IPS DF 6.9 (cell line): ENCODE data around the gene PUM2.
A peak's percentile ranks its signal among the peaks of the same experiment; 100 is the strongest.

Experiments used
- DNase-seq: peaks from one replicate; pipeline ENCODE4 v3.0.0-alpha.2; 2013; ENCODE audit warnings: low read depth, low spot score
- H3K27ac ChIP-seq: one replicate; pipeline ENCODE4 v1.5.1; 2013; ENCODE audit warnings: low read length, control low read depth
- H3K27me3 ChIP-seq: 2 replicates; pipeline ENCODE4 v1.6.1; 2013; ENCODE audit warnings: mild to moderate bottlenecking, low read length; ENCODE audit not compliant: control insufficient read depth, insufficient read depth
- H3K36me3 ChIP-seq: 2 replicates; pipeline ENCODE4 v1.6.1; 2013; ENCODE audit warnings: low read length; ENCODE audit not compliant: control insufficient read depth, insufficient read depth
- H3K4me1 ChIP-seq: 2 replicates; pipeline ENCODE4 v1.6.1; 2013; ENCODE audit warnings: low read length; ENCODE audit not compliant: control insufficient read depth, insufficient read depth
- H3K4me3 ChIP-seq: 2 replicates; pipeline ENCODE4 v1.5.1; 2013; ENCODE audit warnings: mild to moderate bottlenecking, low read length
- H3K9me3 ChIP-seq: 2 replicates; pipeline ENCODE4 v1.6.1; 2013; ENCODE audit warnings: low read length, inconsistent platforms; ENCODE audit not compliant: control insufficient read depth, insufficient read depth
- WGBS: extraction: QIAGEN DNeasy Blood & Tissue Kit; methylation state at CpG from one replicate; pipeline ENCODE4 v1.1.7; 2013; ENCODE audit warnings: mixed read lengths, missing lambda C conversion rate; ENCODE audit not compliant: insufficient read length, insufficient coverage; 5-methylcytosine and 5-hydroxymethylcytosine counted together

The PUM2 gene

DNA sequence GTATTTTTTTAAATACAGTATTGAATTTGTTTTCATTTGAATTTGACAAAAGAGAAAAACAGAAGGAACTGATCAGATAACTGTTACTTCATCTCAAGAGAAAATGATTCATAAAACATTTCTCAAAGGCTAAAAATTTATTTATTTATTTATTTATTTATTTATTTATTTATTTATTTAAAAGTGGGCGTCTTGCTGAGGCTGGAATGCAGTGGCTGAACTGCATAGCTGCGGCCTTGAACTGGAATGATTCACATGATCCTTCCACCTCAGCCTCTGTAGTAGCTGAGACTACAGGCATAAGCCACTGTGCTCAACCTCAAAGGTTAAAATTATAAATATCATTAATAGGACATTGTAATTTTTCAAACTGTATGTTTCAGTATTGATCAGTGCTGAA lies 4.5 kb upstream of the PUM2 start:
- no peak for DNase-seq
- Histone ChIP-seq H3K27me3 (no peaks in the 10 kb centered on the region), H3K27ac (no peak overlapping the region), H3K9me3 (no peaks in the 10 kb centered on the region), H3K4me1 (no peaks in the 10 kb centered on the region; the same call in 1 of the 2 replicates), H3K36me3 (no peaks in the 10 kb centered on the region), H3K4me3 (no peak overlapping the region)
- WGBS, result no CpG with 5 or more reads among the region's 2 CpGs

DNA sequence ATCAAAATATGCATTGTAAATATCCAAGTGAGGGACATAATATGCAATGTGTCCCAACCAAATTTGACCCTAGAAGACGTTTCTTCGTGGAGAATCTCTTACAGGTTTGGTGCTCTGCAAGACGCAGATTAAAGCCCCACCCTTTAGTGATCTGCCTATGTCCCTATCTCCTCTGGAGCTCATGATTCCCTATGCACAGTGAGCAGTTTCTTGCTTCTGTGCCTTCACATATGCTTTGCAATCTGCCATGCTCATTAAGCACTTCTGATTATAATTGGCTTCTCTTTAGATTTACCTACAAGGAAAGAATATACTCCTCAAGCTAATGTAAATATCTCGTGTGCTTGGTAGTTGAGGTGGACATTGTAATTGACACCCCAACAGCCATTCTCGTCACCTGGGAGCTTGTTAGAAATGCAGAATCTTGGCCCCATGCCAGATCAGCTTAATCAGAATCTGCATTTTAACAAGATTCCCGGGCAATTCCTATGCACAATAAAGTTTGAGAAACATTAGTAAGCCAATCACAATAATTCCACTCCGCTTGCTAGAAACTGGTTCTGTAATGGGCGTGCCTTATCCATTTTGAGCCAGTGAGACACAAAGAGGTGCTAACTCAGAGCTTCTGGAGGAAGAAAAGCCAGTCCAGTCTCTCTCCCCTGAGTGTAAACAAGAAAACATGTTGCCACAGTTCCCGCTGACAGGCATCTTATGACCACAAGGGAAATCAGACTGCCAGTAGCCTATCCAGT lies 2.8 kb upstream of the PUM2 start:
- WGBS, result no CpG with 5 or more reads among the region's 9 CpGs
- no peaks in the 10 kb centered on the region for H3K27me3 ChIP-seq
- no peaks in the 10 kb centered on the region for H3K36me3 ChIP-seq
- no peaks in the 10 kb centered on the region; the same call in 1 of the 2 replicates for H3K4me1 ChIP-seq
- DNase-seq, result no peak
- H3K4me3 ChIP-seq, result no peak overlapping the region
- H3K9me3 ChIP-seq, result no peaks in the 10 kb centered on the region
- no peak overlapping the region for H3K27ac ChIP-seq

DNA sequence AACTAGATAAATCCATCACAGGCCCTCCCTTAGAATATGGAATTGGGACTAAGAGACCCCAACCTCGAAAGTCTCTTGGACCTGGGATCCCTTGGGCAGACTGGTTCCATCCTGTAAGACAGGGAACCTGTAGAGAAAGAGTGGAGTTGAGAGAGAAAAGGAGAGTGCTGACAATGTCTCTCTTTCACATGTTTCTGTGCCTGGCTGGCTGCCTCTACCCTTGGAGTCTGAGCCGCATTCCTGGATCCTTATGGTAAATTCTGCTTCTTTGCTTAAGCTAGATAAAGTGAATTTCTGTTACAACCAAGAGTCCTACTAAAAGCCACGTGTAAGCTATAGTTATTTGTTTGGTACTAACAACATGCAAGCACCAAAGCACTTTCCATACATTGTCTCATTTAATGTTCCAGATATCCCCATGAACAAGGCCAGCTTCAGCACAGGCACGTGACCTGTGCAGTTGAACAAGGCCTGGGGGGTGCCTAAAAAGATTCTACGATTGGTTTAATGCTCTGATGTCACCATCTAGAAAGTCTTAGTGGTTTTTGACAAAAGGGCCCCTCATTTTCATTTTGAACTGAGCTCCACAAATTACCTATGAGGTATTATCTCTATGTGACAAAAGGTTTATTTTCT lies 2.1 kb upstream of the PUM2 start:
- WGBS, result no CpG with 5 or more reads among the region's 5 CpGs
- H3K36me3 ChIP-seq, result no peaks in the 10 kb centered on the region
- H3K9me3 ChIP-seq, result no peaks in the 10 kb centered on the region
- no peak overlapping the region for H3K27ac ChIP-seq
- DNase-seq, result no peak
- no peaks in the 10 kb centered on the region for H3K27me3 ChIP-seq
- H3K4me1 ChIP-seq, result peaks cover under 1% of the 10 kb centered on the region; the same call in 1 of the 2 replicates
- no peak overlapping the region for H3K4me3 ChIP-seq

GRCh38 chr2:20352230-20352578 lies 1.6 kb upstream of the PUM2 start:
- no peak for DNase-seq
- Histone ChIP-seq H3K4me1 (peaks cover 2% of the 10 kb centered on the region; the same call in 1 of the 2 replicates), H3K27ac (no peak overlapping the region), H3K36me3 (no peaks in the 10 kb centered on the region), H3K4me3 (no peak overlapping the region), H3K27me3 (no peaks in the 10 kb centered on the region), H3K9me3 (no peaks in the 10 kb centered on the region)
- no CpG with 5 or more reads among the region's 4 CpGs for WGBS

GRCh38 chr2:20351555-20352229 lies 1.0 kb upstream of the PUM2 start:
- WGBS, result 100% methylated on average over 1 of the region's 13 CpGs
- H3K9me3 ChIP-seq, result no peaks in the 10 kb centered on the region
- H3K4me3 ChIP-seq, result peak overlapping the region; percentile 40; the same call in 1 of the 2 replicates
- no peaks in the 10 kb centered on the region for H3K27me3 ChIP-seq
- no peaks in the 10 kb centered on the region for H3K36me3 ChIP-seq
- H3K4me1 ChIP-seq, result peaks cover 2% of the 10 kb centered on the region; the same call in 1 of the 2 replicates
- H3K27ac ChIP-seq, result no peak overlapping the region
- no peak for DNase-seq

- no peak overlapping the region for H3K27ac ChIP-seq
- H3K9me3 ChIP-seq, result no peaks in the 10 kb centered on the region
- no peak for DNase-seq
- H3K4me3 ChIP-seq, result peak overlapping the region; percentile 95
- H3K4me1 ChIP-seq, result peaks cover 2% of the 10 kb centered on the region; the same call in 1 of the 2 replicates
- no peaks in the 10 kb centered on the region for H3K36me3 ChIP-seq
- WGBS, result no CpG with 5 or more reads among the region's 67 CpGs
- H3K27me3 ChIP-seq, result no peaks in the 10 kb centered on the region
These were observed 467 bp downstream of the PUM2 start for GRCh38 chr2:20350041-20350712.

- DNase-seq, result no peak
- Histone ChIP-seq H3K27ac (no peak overlapping the region), H3K4me1 (peaks cover 2% of the 10 kb centered on the region; the same call in 1 of the 2 replicates), H3K27me3 (no peaks in the 10 kb centered on the region), H3K4me3 (peak overlapping the region; percentile 95; the same call in 1 of the 2 replicates), H3K36me3 (no peaks in the 10 kb centered on the region), H3K9me3 (no peaks in the 10 kb centered on the region)
- WGBS, result no CpG with 5 or more reads among the region's 5 CpGs
These were observed 1.1 kb downstream of the PUM2 start for GRCh38 chr2:20349513-20349921.

- Histone ChIP-seq H3K4me3 (no peak overlapping the region), H3K4me1 (peaks cover 2% of the 10 kb centered on the region; the same call in 1 of the 2 replicates), H3K27me3 (no peaks in the 10 kb centered on the region), H3K27ac (no peak overlapping the region), H3K9me3 (no peaks in the 10 kb centered on the region), H3K36me3 (no peaks in the 10 kb centered on the region)
- no CpG with 5 or more reads among the region's 17 CpGs for WGBS
- no peak for DNase-seq
These were observed 2.1 kb downstream of the PUM2 start for GRCh38 chr2:20348542-20348941.

DNA sequence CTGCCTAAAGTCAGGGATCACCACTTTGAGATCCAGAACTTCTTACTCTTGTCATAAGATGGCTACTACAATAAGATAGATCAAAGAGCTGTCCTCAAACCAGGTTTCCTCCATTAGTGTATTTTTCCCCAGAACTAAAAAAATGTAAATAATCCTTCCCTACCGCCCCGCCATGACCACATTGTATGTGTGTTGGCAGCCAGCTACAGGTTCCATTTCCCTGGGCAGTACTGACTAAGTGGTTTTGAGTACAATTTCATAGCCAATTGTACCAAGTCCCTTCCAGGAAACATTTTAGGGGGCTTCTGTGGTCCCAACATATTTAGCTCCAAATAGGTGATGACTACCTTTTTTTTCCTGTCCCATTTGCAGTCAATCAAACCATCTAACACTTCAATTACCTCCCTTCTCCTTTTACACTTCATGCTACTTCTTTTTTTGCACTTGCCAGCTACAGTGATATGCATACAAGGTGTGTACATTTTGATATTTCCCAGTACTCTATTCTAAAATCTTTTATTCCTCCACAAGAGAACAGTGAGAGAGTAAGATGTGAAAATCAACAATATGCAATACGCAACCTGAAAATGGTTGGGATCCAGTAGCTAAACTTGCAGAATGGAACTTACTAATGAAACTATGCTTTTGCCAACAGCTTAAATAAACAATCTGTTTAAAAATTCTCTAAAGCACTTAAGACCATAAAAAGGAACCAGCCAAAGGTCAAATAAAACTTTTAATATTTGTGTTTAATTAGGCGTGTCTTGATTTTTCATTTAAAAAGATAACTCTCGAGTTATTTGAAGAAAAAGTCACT lies 3.9 kb downstream of the PUM2 start:
- H3K27me3 ChIP-seq, result no peaks in the 10 kb centered on the region
- no CpG with 5 or more reads among the region's 5 CpGs for WGBS
- H3K36me3 ChIP-seq, result no peaks in the 10 kb centered on the region
- no peak overlapping the region for H3K27ac ChIP-seq
- no peak for DNase-seq
- no peak overlapping the region for H3K4me3 ChIP-seq
- H3K4me1 ChIP-seq, result peaks cover 2% of the 10 kb centered on the region; the same call in 1 of the 2 replicates
- no peaks in the 10 kb centered on the region for H3K9me3 ChIP-seq
